ENCODE measurements around the gene TUBB4B. TPM values are rescaled to one million over a fixed set of nuclear protein-coding genes. Genes with fewer than 3 reads are reported as not detected.

Gene TUBB4B
- total RNA-seq, 1 donor from 2014 or later = 191 TPM

- H3K4me3 ChIP-seq = no peak overlapping the region
- no peak for DNase-seq
- ATAC-seq = no peak
- no peaks in the 10 kb centered on the region for H3K4me1 ChIP-seq
- TF ChIP-seq CTCF (IDR thresholded peaks at IDR 0.05) = no peak
- H3K36me3 ChIP-seq = no peaks in the 10 kb centered on the region
- H3K9me3 ChIP-seq = no peaks in the 10 kb centered on the region
- no peaks in the 10 kb centered on the region for H3K27me3 ChIP-seq
- intact Hi-C loops (cut with DNase I) = no loop called here
- no peak overlapping the region for H3K27ac ChIP-seq
Measured at GRCh38 chr9:137214620-137215019, 26.5 kb upstream of the TUBB4B start.

- intact Hi-C loops (cut with DNase I) = no loop called here
- Histone ChIP-seq H3K4me1 (no peaks in the 10 kb centered on the region), H3K36me3 (no peaks in the 10 kb centered on the region), H3K27me3 (no peaks in the 10 kb centered on the region), H3K9me3 (no peaks in the 10 kb centered on the region), H3K27ac (no peak overlapping the region), H3K4me3 (no peak overlapping the region)
- TF ChIP-seq CTCF (IDR thresholded peaks at IDR 0.05) = no peak
- ATAC-seq = no peak
- DNase-seq = no peak
Measured at GRCh38 chr9:137215196-137215986, 25.7 kb upstream of the TUBB4B start.

- no peak overlapping the region for H3K4me3 ChIP-seq
- H3K27ac ChIP-seq = no peak overlapping the region
- DNase-seq (peak; percentile 64), ATAC-seq (no peak)
- H3K9me3 ChIP-seq = no peaks in the 10 kb centered on the region
- no peaks in the 10 kb centered on the region for H3K36me3 ChIP-seq
- TF ChIP-seq CTCF (IDR thresholded peaks at IDR 0.05) = no peak
- H3K27me3 ChIP-seq = no peaks in the 10 kb centered on the region
- H3K4me1 ChIP-seq = no peaks in the 10 kb centered on the region
- intact Hi-C loops (cut with DNase I) = no loop called here
Measured at GRCh38 chr9:137216188-137216965, 24.7 kb upstream of the TUBB4B start.

GRCh38 chr9:137217276-137218211, 23.5 kb upstream of the TUBB4B start:
- H3K27ac ChIP-seq = peak overlapping the region; percentile 63
- peak; percentile 72 for ATAC-seq
- peak; percentile 89 for DNase-seq
- intact Hi-C loops (cut with DNase I) = no loop called here
- no peaks in the 10 kb centered on the region for H3K9me3 ChIP-seq
- H3K36me3 ChIP-seq = no peaks in the 10 kb centered on the region
- H3K4me3 ChIP-seq = peak overlapping the region; percentile 36
- no peak for TF ChIP-seq CTCF (IDR thresholded peaks at IDR 0.05)
- H3K27me3 ChIP-seq = no peaks in the 10 kb centered on the region
- peaks cover 3% of the 10 kb centered on the region for H3K4me1 ChIP-seq

- Histone ChIP-seq H3K36me3 (no peaks in the 10 kb centered on the region), H3K4me1 (peaks cover 9% of the 10 kb centered on the region), H3K27me3 (no peaks in the 10 kb centered on the region), H3K4me3 (no peak overlapping the region), H3K27ac (peak overlapping the region; percentile 6), H3K9me3 (no peaks in the 10 kb centered on the region)
- no peak for TF ChIP-seq CTCF (IDR thresholded peaks at IDR 0.05)
- ATAC-seq (no peak), DNase-seq (no peak)
- intact Hi-C loops (cut with DNase I) = no loop called here
Measured at GRCh38 chr9:137218212-137218753, 22.8 kb upstream of the TUBB4B start.
